HG02642 (cell line): ENCODE results near the gene ITGBL1.

Experiments used
- ATAC-seq: cut with Tn5 transposase; IDR thresholded peaks from one replicate; pipeline ENCODE4 v1.9.1; 2021; ENCODE audit warnings: mild to moderate bottlenecking; ENCODE audit not compliant: unreplicated experiment, poor library complexity

ITGBL1 gene

GRCh38 chr13:101618440-101619187 lies 166.1 kb downstream of the ITGBL1 start:
- no peak for ATAC-seq

- no peak for ATAC-seq
Measured at GRCh38 chr13:101621099-101621498, 168.6 kb downstream of the ITGBL1 start.

GRCh38 chr13:101623470-101624209 lies 171.2 kb downstream of the ITGBL1 start:
- no peak for ATAC-seq

GRCh38 chr13:101624210-101624922 lies 171.9 kb downstream of the ITGBL1 start:
- no peak for ATAC-seq

GRCh38 chr13:101624981-101625380 lies 172.5 kb downstream of the ITGBL1 start:
- ATAC-seq: no peak

GRCh38 chr13:101626925-101627555 lies 174.6 kb downstream of the ITGBL1 start:
- ATAC-seq: peak; percentile 88

GRCh38 chr13:101627556-101627943 lies 175.1 kb downstream of the ITGBL1 start:
- peak; percentile 40 for ATAC-seq

- ATAC-seq: no peak
Measured at GRCh38 chr13:101628900-101629299, 176.4 kb downstream of the ITGBL1 start.

GRCh38 chr13:101631395-101631794 lies 178.9 kb downstream of the ITGBL1 start:
- no peak for ATAC-seq

GRCh38 chr13:101634142-101634541 lies 181.7 kb downstream of the ITGBL1 start:
- no peak for ATAC-seq

GRCh38 chr13:101639711-101640110 lies 187.2 kb downstream of the ITGBL1 start:
- no peak for ATAC-seq

- no peak for ATAC-seq
Measured at GRCh38 chr13:101640788-101641400, 188.4 kb downstream of the ITGBL1 start.

GRCh38 chr13:101645871-101646270 lies 193.4 kb downstream of the ITGBL1 start:
- ATAC-seq: no peak

GRCh38 chr13:101647760-101648159 lies 195.3 kb downstream of the ITGBL1 start:
- no peak for ATAC-seq

- no peak for ATAC-seq
Measured at GRCh38 chr13:101648766-101649487, 196.5 kb downstream of the ITGBL1 start.

- ATAC-seq: no peak
Measured at GRCh38 chr13:101649488-101650126, 197.1 kb downstream of the ITGBL1 start.

GRCh38 chr13:101654883-101655282 lies 202.4 kb downstream of the ITGBL1 start:
- no peak for ATAC-seq

- ATAC-seq: peak; percentile 43
Measured at GRCh38 chr13:101655435-101655834, 203.0 kb downstream of the ITGBL1 start.

GRCh38 chr13:101660711-101661110 lies 208.2 kb downstream of the ITGBL1 start:
- ATAC-seq: no peak
